Activated CD8-positive, alpha-beta memory T cell treated with anti-CD3 and anti-CD28 coated beads, Interleukin-2, amount 50 U/mL, for 1 hour (primary cell): Measurements from ENCODE around the gene EYS.
"Not testable (repeated sequence)": the region's sequence is repeated elsewhere in the genome, so short reads cannot be mapped to it uniquely, and the experiment has no call there.

Source experiments
- DNase-seq: peaks from one replicate; pipeline ENCODE4 v3.0.0-alpha.2; 2020; ENCODE audit errors: extremely low read depth

EYS gene

DNA sequence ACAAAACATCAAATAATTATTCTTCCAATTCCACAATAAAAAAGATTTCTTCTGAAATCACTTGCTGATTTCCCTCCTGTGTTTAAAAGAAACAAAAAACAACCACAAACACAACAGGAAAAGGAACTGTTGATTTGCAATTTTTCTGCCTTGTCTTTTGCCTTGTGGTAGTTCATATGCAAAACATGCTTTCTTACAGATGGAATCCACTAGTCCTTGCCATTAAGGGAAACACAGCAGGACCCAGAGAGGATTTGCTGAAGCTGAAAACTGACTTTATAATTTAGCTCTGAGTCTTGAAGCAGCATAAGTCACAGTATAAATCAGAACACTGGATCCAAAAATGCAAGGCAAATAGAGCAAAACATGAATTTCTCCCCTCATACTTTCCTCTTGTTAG lies 1742.7 kb downstream of the EYS start:
- DNase-seq, result no peak

DNA sequence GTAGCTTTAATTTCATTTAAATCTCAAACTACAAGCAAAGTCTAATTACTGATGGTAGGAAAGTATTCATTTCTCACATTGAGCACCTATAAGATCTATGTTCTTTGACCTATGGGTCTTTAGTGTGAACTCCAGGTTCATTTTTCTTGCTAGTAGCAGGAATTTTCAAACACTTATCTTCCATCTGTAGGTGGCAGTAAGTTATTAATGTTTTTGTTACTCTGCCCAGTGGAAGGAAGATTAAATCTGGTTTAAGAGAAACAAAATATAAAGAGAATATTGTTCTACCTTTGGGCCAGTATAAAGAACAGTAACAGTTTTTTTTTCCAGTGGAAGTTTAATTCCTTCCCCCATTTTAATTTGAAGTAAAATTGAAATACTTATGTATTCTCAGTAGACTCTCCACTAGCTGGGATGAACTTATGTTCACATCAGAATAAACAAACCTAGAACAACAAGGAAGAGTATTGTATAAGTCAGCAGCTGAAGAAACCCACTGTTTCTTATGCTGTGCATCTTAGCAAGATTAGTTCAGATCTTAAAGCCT lies 1743.2 kb downstream of the EYS start:
- DNase-seq, result no peak

DNA sequence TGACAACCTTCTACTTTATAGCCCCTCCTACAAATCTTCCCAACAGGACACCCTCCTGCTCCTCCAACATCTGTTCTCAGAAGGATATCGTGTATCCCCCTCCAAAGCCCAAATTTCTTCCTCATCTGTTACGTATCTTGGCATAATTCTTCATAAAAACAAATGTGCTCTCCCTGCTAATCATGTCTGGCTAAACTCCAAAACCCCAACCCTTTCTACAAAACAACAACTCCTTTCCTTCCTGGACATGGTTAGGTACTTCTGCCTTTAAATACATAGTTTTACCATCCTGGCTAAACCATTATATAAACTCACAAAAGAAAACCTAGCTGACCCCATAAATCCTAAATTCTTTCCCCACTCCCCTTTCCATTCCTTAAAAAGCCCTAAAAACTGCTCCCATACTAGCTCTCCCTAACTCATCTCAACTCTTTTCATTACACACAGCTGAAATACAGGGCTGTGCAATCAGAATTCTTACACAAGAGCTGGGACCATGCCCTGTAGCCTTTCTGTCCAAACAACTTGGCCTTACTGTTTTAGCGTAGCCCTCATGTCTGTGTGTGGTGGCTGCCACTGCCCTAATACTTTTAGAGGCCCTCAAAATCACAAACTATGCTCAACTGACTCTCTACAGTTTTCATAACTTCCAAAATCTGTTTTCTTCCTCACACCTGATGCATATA lies 1753.5 kb downstream of the EYS start:
- not testable (repeated sequence) for DNase-seq

DNA sequence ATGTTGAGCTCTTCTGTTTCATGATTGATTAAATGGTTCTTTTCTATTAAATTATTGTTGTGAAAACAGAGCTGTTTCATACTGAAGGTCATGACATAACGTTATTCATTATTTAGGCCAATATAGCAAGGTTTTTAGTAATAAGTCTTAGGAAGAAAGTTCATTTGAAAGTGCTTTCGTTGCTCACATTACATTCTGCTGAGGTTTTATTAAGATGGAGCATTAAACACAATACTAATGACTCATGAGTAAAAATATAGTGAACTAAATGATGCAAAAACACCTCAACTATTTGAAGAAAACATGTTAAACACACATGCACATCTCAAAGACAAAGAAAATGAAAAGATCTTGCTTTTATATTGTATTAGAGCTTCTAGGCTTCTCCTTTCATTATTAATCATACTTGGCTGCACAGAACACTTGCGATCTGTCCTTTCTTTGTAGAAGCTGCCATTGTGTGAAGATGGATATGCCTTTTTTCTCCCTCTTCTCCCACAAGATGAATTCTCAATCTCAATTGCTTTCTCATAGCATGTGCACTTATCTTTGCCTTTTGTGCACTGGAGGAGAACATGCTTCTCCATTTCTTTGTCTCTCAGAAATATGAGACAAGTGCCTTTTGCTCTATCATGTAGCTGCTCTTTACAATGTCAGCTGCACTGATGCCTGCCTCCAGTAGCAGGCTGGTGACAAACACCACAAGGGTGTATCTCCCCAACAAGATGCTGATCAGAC lies 1759.1 kb downstream of the EYS start:
- no peak for DNase-seq

DNA sequence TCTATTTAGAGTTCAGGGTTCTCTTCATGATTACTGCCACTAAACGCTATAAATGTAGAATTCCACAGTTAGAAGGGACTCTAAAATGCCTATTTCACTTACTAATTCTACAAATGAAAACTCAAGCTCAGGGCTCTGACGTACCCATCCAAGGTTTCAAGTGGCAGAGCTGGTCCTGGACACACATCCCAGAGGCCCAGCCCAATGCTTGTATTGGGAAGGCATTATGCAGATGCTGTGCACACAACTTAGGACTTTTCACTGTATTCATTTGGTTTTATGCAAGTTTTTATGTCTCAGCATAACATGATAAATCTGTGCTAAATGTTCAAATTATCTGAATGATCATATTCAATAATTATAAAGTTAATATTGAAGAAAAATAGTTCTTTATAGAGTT lies 1761.0 kb downstream of the EYS start:
- DNase-seq, result no peak

DNA sequence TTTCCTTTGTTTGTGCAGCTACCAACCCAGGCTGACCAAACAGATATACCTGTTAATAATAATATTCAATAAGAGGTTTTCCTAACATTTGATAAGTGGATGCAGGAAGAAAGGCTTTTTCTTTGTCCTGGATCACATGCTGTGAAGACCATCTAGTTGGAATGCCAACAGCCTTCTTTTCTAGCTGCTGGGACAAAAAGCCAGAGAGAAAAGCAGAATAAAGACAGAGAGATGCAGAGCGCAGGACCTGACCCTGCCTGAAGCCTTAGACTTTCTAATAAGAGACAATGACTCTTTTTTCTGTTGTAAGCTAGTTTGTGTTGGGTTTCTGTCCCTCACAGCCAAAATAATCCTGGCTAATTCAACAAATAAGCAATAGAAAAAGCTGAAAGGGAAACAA lies 1763.2 kb downstream of the EYS start:
- DNase-seq, result no peak

DNA sequence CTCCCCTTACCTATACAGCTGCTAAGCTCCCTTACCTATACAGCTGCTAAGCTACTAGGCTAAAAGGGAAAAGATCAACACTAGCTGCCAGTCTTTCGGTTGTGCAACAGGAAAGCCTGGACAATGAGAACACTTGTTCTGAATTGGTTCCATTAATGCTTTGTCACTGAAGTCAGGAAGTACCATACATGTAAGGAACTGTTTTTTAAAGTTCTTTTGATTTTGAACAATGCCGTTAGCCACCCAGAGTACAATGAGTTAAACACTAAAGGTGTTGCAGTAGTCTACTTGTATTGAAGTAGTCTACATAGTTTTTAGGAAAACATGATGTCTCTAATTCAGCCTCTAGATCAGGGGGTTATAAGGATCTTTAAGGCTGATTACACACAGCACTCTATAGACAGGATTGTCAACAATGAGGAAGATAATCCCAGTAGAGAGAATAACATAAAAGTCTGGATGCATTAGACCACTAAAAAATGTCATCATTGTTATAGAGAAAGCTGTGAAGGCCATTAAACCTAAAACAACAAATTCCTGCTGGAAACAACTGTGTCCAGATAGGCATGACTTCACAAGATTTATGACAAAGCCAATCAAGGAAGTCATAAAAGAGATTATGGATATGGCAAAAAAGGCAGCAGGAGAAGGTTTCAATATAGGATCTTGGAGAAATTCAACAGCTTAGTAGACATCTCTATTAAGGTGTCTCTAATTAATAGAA lies 1765.1 kb downstream of the EYS start:
- no peak for DNase-seq

DNA sequence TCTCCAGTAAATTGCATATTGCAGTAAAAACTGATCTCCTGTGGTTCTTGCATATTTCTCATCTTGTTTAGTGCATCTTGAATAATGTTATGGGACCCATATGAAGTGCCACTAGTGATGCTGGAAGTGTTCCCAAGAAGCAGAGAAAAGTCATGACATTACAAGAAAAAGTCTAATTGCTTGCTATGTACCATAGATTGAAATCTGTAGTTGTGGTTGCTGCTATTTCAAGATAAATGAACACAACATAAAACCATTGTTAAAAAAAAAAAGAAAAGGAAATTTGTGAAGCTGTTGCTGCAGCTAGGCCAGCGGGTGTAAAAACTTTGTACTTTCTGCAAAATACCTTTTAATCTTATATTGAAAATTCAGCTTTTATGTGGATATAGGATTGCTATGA lies 1767.0 kb downstream of the EYS start:
- no peak for DNase-seq

DNA sequence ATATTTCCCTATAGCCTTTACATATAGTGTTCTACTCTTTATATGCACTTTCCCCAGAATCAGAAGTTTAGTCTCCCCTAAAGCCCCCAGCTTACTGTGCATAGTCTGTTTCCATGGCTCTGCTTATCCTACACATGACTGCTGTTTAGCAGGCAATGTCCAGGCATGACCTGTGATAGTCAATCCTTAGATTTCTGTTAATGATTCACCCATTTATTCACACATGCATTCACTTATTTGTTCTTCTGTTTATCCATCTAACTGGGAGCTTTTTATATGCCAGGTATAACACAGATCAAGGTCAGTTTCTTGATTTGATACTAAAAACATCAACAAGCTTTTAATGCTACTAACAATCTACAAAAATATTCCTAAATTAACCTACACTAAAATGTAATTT lies 1770.6 kb downstream of the EYS start:
- DNase-seq, result no peak

DNA sequence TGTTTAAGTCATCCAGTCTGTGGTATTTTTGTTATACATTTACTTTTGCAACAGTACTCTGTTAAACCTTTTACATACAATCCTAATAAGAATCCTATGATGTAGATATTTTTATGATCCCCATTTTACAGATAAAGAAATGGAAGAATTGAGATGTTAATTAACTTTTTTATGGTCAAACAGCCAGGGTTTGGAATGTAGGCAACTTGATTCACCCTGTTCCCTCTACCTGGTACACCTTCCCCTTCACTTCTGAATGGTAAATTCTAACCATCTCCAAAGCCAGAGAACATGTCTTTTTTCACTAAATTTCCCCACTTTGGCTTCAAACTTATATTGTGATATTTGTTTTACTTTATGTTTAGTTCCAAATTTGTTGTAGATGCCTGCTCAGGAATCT lies 1771.3 kb downstream of the EYS start:
- no peak for DNase-seq

DNA sequence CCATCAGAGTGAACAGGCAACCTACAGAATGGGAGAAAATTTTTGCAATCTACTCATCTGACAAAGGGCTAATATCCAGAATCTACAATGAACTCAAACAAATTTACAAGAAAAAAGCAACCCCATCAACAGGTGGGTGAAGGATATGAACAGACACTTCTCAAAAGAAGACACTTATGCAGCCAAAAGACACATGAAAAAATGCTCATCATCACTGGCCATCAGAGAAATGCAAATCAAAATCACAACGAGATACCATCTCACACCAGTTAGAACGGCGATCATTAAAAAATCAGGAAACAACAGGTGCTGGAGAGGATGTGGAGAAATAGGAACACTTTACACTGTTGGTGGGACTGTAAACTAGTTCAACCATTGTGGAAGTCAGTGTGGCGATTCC lies 1773.1 kb downstream of the EYS start:
- DNase-seq, result not testable (repeated sequence)

DNA sequence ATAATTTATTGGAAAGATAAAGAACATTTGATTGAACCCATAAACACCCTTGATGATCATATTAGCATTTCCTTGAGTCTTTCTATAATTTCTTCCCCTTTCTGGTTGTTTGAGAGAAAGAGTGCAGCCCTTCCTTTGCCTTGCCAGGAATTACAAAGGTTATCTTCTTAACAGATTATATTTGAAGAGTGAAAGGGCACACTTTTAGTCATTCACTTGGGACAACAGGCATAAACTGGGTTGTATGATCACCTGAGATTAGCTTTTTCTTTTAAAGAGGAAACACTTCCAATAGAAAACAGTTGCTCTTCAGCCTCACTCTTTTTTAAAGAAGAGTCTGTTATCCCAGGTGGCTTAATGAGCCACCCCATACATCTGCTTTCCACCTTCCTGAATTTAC lies 1776.2 kb downstream of the EYS start:
- DNase-seq, result no peak

DNA sequence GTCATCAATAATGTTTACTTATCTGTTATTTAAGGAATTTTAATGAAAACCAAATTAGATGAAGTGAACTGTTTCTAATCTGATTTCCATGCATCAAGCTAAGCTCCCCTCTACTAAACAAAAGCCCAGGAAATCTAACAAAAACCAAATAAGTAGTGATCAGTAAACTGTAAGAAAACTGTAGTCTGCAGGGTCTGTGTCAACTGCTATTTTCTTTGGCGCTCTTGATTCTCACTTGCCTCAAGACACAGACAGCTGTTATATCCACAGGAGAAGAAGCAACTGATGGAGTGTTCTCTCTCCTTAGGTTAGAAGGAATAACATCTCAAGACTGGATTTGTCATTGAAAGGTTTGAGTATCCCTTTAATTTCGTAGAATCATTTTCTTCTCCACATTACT lies 1777.9 kb downstream of the EYS start:
- DNase-seq, result no peak

DNA sequence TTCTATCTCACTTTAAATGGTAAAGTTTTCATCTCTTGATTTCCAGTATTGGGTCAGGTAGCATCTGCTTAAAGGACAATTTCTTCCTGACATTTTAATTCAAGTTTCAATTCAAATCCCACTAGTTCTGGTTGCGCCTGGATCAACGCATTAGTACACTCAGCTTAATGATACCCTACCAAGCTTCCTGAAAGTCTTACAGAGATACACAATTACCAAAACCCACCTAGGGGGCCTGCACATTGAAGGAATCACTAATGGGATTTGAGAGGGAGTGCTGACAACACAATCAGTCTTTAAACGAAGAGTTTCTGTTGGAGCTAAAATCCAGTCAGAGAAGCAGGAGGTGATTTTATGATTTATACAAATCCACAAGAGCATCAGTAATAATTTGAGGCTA lies 1778.4 kb downstream of the EYS start:
- no peak for DNase-seq

DNA sequence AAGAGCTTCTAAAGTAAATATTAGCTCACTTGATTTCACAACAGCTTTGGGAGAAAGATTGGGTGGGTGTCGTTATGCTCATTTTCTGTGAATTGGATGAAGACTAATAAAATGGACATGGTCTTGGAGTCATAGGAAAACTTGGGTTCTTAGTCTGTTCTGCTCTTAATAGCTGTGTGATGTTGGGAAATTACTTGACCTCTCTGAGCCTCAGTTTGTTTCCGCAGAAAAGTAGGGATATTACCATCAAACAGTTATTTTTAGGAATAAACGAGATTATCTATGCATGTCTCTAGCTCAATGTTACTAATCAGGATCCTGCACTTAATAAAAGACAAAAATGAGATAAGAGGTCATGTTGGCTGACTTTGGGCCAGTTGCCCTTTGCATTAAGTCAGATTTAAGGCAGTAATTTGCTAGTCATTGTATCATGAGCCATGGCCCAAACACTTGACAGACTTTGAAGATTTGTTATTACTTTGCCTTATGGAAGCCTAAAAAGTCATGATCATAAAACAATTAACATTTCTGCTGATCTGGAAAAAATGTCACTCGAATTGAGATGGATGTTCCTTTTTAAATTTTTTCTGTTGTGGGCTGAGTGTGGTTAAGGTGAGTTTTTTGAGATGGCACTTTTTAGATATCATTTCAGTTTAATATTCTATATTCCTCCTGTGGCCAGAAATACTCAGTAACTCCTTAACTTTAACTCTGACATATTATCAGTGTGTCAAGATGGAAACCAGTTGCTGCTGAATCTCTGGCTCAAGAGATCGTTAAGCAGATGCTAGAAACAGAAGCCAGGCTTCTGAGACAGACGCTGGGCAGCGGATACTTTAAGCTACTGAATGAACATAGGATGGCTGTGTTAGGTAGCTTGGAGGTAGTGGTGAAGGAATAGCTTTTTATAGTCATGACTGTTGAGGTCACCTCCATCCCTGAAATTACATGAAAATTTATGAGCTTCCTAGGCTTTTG lies 1779.8 kb downstream of the EYS start:
- DNase-seq, result no peak

DNA sequence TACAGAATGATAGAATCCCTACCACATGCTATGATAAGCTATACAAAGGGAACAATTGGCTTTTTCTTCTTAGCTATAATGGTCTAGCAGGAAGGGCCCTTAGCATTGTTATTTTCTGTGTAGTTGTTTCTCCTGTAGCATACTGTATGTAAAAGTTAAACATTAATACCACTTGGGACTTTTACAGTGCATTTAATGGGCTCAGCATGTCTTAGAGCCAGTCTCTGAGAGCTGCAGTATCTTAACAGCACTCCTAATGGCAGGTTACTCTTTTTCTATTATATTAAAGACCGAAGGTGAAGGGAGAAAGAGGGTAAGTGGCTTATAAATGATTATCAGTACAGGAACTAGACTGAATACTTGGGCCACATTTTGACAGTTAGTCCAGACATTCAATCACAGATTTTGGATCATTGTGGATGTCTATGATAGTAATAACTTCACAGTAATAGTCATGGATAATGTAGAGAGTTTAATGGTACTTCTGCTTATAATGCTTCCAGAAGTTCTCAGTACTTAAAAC lies 1780.7 kb downstream of the EYS start:
- DNase-seq, result no peak

DNA sequence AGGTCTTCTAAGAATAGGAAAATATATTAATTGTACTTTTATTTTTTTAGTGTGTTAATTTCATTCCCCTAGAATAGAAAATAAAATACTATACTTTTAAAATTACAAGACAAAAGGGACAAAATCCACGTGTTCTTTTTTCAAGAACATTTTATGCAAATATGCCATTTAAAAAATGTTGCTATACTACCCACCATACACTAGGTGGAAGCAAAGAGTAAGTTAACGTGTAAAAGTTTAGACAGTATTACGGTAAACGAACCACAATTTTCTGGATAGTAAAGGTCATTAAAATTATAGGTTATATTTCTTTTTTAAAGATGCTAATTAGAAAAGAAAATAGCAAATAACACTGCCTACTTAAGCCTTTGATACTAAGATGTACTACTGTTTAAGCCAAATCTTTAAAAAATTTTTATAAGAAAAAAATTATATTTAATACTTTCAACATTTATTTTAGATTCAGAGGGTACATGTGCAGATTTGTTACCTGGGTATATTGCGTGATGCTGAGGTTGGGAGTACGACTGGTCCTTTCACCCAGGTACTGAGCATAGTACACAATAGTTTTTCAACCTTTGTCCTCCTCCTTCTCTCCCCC lies 1783.8 kb downstream of the EYS start:
- DNase-seq, result no peak

DNA sequence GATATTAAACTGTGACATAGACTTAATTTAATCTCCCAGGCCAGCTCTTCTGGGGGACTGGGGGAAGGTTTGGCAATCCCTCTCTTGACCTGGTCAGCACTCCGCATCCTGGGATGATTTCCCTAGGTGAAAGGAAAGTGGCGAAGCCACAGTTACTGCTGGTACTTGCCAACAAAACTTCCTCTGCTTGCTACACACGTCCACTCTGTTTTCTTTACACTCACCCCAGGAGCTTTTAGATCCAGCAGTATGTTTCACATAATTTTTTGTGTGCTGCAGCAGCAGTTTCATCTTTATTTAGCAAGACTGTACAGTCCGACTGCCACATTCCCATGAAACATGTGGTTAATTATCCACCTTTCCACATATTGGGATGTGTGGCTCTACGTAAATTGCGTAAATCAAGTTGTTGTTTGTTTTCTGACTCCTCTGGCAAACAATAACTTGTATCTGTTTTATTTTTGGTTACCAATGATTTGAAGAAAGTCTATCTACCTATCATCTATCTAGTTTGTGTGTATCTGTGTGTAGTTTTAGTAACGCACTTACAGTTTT lies 1787.4 kb downstream of the EYS start:
- no peak for DNase-seq

DNA sequence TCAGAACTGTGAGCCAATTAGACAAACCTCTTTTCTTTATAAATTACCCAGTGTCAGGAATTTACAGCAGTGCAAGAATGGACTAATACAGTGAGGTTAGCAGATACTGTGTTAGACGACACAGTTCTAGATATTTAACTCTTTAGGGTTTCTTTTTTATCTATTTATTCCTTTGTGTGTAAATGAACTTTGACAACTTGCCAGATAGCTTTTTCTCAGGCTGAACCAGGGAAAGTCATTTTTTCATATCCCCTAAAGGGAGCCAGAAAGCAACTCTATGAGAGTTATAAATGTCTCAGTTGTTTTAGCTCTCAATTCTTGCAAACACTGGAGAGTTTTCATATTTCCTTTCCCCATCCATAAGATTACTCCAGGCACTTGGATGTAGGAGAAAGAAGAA lies 1794.1 kb downstream of the EYS start:
- DNase-seq, result no peak

DNA sequence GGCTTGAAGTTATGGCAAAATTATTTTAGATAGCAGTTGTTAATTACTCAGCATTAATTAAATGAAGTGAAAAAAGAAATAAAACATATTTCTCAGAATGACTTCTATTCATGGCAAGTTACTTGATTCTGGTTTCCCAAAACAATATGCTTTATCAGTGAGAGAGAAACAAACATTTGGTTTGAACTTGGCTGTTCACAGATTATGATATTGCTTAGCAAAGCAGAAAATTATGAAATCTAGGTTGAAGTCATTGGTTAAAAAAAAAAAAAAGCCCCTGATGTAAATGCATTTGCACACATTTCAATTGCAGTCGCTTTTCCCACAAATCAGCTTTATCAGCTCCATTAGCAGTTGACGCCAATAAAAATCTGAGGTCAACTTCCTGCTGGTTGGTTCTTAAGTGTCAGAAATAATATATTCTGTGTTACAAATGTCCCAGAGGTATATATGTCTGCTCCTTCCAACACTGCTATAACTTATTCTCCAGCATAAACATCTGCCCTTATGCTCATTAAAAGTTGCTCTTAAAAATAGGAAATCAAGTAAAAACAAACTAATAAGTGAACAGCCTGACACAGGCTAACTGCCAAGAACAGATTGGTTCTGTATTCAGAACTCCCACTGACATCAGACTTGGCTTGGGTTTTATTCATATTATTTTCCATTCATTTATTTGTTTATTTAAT lies 1796.0 kb downstream of the EYS start:
- DNase-seq, result no peak
